ENCODE measurements around the gene LRSAM1.

The LRSAM1 gene

DNA sequence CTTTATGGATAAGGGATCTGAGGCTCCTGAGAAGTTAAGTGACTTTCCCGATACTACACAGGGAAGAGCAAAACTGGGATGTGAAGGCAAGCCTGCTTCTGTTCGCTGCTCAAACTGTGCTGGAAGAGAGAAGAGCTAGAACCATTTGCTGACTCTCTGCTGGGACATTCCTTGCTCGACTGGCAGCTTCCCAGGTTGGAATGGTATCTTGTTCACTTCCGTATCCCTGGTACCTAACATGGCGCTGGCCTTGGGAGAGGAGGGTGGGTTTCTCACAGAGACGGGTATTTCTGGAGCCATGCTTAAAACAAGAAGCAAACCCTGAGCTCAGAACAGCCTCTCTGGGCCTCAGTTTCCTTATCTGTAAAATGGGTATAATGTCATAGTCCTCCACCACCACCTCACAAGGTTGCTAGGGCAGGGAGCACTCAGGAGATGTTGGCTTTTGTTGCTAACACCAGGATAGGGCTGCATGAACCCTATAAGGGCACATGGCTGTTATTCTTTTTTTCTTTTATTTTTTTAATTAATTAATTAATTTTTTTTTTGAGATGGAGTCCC, 92.7 kb downstream of the LRSAM1 start:
- TF ChIP-seq, protein P1, sequence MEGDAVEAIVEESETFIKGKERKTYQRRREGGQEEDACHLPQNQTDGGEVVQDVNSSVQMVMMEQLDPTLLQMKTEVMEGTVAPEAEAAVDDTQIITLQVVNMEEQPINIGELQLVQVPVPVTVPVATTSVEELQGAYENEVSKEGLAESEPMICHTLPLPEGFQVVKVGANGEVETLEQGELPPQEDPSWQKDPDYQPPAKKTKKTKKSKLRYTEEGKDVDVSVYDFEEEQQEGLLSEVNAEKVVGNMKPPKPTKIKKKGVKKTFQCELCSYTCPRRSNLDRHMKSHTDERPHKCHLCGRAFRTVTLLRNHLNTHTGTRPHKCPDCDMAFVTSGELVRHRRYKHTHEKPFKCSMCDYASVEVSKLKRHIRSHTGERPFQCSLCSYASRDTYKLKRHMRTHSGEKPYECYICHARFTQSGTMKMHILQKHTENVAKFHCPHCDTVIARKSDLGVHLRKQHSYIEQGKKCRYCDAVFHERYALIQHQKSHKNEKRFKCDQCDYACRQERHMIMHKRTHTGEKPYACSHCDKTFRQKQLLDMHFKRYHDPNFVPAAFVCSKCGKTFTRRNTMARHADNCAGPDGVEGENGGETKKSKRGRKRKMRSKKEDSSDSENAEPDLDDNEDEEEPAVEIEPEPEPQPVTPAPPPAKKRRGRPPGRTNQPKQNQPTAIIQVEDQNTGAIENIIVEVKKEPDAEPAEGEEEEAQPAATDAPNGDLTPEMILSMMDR (IDR thresholded peaks at IDR 0.05; ENCODE audit: insufficient read depth, low read depth, low read length, missing control alignments): no peak
- H3K4me3 ChIP-seq (ENCODE audit: low read depth, low read length): no peak overlapping the region
- no peak for DNase-seq (ENCODE audit: low read depth)

DNA sequence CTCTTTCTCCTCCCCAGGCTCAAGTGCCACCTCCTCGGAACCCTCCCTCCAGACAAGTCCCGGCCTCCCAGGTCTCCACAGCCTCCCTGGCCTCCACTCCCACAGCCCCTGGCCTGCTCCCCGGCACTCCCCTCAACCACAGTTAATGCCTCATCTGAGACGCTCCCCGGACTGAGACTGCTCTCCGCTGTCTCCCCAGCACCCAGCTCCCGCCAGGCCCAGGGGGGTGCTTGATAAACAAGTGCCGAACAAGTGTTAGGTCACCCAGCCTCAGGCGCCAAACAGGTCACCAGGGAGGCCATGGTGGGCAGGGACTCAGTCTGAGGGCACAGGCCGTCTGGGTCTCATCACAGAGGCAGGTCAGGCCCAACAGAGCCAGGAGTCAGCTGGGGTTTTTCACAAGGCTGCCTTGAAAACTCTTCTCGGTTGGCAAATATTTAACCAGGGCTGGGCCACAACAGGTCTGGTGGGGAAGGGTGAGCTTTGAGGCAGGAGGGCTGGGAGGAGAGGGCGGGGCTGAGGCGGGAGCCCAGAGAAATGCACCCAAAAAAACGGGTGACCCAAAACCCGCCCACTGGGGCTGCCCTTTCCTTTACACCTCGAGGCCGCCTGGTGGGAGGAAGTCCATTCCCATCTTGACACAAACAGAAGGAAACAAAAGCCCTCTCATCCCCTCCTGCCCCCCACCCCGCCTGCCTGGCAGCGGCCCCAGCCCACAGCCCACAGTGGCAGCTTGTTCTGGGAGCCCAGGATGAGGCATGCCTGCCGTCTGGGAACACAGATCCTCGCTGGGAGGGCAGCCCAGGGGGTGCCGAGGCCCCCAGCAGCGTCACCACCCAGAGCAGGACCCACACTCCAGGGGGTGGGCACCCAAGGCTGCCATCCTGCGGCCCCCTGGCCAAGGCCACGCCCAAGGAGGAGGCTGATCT, 94.2 kb downstream of the LRSAM1 start:
- TF ChIP-seq, protein P1 (IDR thresholded peaks at IDR 0.05; ENCODE audit: insufficient read depth, low read depth, low read length, missing control alignments): no peak
- no peak overlapping the region for H3K4me3 ChIP-seq (ENCODE audit: low read depth, low read length)
- DNase-seq (ENCODE audit: low read depth): no peak

DNA sequence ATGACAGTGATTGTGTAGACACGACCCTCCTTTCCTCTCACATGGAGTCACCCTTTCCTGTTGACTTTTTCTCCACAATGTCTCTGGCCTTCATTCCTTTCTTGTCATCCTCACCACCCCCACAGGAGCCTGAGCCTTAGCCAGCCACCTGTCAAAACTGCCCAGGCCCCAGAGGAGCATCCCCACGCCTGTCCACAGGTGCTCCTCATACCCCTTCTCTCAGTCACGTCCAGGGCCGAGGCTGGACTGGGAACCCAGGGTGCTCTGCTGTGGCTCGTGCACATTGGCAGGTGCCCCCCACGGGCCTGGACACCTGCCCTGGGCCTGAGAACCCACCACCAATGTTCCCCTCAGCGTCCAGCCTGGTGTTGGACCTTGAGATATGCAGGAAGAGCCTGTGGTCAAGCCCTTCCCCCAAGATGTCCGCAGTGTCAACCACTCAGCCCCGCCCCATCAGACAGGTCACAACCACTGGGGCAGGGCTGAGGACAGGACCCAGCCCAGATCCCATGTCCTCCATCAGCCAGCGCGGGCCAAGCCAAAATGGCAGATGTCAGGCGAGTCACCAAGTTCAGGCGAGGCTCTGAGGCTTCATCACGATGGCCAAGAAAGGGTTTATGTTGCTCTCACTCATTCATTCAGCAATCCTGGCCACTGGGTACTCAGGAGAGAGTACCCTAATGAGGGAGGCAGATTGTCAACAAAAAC, 95.0 kb downstream of the LRSAM1 start:
- TF ChIP-seq, protein P1 (IDR thresholded peaks at IDR 0.05; ENCODE audit: insufficient read depth, low read depth, low read length, missing control alignments): no peak
- no peak for DNase-seq (ENCODE audit: low read depth)
- H3K4me3 ChIP-seq (ENCODE audit: low read depth, low read length): no peak overlapping the region

DNA sequence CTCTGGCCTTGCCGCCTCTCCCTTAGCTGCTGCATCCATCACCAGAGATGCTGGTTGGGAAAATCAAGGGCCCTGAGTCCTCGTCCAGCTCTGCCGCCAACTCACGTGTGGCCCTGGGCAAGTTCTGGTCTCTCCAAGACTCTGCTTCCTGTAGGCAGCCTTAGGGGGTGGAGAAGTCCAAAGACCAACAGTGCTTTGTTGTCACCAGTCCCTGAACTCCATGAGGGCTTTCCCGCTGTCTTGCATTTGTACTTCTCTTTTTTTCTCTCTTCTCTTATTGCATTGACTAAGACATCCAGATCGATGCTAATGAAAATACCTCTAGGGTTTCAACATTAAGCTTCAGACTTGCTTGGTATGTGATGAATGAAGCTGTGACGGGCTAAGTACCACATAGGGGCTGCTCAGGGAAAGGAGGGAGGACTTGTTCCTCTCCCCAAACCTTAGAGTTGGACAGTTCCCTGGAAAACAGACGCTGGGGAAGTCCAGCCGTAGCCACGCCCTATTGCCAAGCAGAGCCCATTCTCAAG, 97.1 kb downstream of the LRSAM1 start:
- TF ChIP-seq, protein P1 (IDR thresholded peaks at IDR 0.05; ENCODE audit: insufficient read depth, low read depth, low read length, missing control alignments): no peak
- DNase-seq (ENCODE audit: low read depth): no peak
- H3K4me3 ChIP-seq (ENCODE audit: low read depth, low read length): no peak overlapping the region

DNA sequence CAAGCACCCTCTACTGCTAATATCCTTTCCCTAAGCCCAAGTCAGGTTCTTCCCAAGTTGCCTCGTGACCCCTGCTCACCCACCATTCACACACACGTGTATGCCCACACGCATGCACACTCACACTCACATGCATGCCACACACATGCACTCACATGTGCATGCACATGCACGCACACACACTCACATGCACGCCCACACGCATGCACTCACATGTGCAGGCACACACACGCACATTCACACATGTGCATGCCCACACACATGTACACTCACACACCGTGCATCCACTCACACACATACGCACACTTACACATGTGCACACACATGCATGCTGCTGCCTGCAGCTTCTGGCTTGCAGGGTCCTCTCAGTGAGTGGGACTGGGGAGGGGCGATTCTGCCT, 97.9 kb downstream of the LRSAM1 start:
- H3K4me3 ChIP-seq (ENCODE audit: low read depth, low read length): no peak overlapping the region
- TF ChIP-seq, protein P1 (IDR thresholded peaks at IDR 0.05; ENCODE audit: insufficient read depth, low read depth, low read length, missing control alignments): no peak
- no peak for DNase-seq (ENCODE audit: low read depth)

DNA sequence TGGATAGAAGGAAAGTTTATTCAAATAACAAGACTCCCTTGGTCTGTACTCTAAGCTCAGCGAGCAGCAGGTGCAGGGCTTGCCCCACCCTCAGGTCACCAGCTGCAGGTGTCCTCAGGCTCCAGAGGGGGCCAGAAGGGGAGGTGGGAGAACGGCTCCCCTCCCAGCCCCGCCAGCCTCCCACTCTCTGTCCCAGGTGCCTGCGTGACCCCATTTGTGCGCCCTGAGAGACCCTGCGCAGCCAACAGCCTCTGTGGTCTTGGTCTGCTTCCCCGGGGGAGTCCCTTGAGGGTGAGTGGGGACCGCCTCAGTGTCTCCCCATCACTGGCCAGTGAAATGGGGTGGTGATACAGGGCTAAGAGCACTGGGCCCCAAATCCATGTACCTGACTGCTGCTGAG, 98.4 kb downstream of the LRSAM1 start:
- DNase-seq (ENCODE audit: low read depth): no peak
- TF ChIP-seq, protein P1 (IDR thresholded peaks at IDR 0.05; ENCODE audit: insufficient read depth, low read depth, low read length, missing control alignments): no peak
- H3K4me3 ChIP-seq (ENCODE audit: low read depth, low read length): no peak overlapping the region

Data from GM12865 (cell line).